GM18867 (cell line): ENCODE data around the gene PPARD.

ENCODE experiments used
- ATAC-seq: cut with Tn5 transposase; IDR thresholded peaks from one replicate; pipeline ENCODE4 v1.9.1; 2021; ENCODE audit warnings: mild to moderate bottlenecking, moderate library complexity; ENCODE audit not compliant: unreplicated experiment

The PPARD gene

DNA sequence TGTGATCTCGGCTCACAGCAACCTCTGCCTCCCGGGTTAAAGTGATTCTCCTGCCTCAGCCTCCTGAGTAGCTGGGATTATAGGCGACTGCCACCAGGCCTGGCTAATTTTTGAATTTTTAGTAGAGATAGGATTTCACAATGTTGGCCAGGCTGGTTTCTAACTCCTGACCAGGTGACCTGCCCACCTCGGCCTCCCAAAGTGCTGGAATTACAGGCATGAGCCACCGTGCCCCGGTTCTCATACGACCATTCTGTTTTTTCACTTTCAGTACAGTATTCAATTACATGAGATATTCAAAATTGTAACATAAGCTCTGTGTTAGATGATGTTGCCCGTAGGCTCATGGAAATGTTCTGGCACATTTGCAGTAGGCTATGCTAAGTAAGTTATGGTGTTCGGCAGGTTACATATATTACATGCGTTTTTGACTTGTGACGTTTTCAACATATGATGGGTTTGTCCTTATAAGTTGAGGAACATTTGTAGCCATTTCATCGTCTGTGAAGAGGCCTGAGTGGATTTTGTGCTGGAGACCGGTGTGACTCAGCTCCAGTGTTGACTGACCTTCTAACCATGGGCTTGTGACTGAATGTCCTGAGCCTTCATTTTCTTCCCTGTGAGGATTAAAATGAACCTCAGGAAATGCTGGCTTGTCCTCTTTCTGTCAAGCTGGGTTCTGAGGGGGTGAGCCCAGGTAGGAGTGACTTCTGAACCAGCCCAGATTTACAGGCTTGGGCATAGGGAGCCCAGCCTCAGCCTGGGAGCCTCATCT is 12.2 kb downstream of the PPARD start:
- ATAC-seq = no peak

DNA sequence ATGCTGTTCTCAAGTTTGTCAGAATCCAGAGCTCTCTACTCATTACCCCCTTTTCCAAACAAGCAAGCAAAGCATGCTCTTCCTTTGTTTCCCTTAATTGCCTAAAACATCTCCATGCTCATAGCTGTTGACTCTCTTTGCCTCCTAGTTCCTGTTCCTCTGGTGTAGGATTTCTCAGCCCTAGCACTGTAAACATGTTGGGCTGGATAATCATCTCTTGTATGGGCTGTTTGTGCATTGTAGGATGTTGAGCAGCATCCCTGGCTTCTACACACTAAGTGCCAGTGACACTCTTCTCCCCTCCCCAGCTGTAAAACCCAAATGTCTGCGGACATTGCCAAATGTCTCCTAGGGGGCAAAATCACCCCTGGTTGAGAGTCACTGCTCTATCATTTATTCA is 14.0 kb downstream of the PPARD start:
- ATAC-seq = no peak

DNA sequence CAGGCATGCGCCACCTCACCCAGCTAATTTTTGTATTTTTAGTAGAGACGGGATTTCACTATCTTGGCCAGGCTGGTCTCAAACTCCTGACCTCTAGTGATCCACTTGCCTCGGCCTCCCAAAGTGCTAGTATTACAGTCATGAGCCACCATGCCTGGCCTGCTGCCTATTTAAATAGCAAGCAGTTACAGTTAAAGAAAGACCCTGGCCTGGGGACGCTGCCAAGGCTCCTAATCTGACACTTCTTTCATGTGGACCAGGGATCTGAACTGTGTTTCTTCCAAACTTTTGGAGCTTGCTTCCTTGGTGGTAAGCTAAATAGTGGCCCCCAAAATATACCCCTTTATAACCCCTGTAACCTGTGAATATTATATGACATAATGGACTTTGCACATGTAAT is 15.3 kb downstream of the PPARD start:
- ATAC-seq = no peak

DNA sequence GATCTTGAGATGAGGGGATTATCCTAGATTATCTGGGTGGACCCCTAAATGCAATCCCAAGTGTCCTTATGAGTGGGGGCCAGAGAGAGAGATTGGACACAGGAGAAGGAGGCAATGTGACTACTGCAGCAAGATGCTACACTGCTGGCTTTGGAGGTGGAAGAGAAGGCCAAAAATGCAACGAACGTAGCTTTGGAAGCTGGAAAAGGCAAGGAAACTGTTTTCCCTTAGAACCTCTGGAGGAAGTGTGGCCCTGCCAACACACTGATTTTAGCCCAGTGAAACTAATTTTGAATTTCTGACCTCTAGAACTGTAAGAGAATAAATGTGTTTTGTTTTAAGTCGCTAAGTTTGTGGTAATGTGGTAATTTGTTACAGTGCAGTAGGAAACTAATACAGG is 15.7 kb downstream of the PPARD start:
- no peak for ATAC-seq

DNA sequence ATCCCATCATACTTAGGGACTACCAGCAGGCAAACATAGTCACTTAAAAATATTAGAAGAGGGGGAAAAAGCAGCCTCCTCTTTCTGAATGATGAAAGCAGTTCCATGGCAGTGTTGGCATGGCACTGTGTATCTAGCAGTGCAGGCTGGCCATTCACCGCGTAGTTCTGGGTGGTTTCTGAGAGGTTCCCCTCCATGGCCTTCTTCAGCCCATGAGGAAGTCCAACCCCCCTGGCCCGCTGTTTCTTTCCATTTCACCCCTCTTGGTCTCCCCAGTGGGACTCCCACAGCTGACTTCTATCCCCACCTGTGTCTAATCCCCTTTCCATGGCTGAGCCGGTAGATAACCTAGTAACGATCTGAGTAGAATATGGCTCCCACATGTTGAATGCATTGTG is 17.0 kb downstream of the PPARD start:
- ATAC-seq = no peak

DNA sequence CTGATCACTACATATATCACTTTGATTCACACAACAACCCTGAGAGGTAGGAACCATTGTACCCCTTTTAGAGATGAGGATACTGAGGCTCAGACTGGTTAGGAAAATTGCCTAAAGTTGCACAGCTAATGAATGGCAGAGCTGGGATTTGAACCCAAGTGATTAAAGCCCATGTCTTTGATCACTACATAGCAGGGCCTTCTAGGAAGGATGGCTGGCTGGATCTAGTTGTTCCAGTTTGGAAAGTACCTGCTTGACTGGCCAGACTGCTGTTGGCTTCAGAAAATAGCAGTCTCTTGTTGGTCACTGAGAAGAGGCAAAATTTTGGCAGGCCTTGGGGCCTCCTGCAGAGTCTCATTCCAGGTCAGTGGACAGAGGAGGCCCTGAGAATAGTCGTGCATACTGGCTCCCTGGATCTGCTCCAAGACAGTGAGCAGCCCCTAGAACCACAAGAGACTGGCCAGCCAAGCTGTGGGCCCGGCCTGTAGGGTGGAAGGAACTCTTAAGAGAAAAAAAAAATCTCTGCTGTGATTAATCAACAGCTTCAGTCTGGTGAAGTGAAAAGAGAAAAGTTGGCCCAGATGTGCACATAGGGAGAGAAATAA is 17.5 kb downstream of the PPARD start:
- ATAC-seq = no peak

DNA sequence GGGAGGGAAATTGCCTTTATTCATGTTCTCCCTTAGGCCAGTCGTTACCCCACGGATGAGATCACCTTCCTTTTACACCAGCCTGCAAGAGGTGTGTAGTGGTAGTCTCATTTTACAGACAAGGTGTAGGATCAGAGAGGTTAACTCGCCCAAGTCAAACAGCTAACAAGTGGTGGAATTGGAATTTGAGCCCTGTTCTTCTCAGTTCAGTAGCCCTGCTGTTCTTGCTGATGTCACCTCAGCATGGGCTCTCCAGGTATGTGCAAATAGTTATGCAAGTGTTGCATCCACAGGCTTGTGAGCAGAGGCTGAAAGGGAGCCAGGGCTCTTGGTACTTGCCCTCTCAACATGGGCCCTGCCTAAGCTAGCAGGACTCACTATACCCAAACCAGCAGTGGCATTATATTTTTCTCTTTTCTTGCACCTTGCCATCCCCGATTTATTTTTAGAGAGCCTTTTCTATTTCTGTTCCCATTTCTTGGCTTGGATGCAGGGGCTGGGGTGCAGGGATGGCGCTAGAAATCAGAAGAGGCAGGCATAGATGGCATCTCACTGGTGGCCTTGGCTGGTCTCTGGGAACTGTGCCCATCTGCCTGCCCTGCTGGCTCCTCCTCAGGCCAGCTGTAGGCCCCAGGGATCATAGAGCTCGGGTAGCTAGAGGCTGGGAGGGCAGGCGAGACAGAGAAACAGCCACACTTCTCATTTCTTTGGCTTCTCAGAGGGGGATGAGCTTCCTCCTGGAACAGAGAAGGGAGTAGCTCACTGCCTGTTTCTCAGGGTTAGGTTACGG is 18.2 kb downstream of the PPARD start:
- no peak for ATAC-seq

DNA sequence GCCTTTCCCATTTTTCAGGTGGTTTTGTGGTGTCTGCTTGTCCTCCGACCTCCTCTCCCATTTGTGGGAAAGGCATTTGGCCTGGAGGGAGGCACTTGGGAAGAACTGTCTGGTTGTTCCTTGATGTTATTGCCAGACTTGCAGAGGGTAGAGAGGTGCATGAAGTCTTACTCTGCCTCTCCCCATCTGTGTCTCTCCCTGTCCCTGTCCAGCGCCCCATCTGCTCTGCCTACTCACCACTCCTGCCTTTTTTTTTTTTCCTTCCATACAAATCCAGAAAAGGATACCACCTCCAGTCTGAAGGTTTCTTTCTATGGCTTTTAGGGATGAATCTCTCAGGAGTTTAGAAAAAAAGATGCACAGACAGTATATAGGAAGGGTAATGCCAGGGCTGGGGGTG is 19.8 kb downstream of the PPARD start:
- no peak for ATAC-seq

DNA sequence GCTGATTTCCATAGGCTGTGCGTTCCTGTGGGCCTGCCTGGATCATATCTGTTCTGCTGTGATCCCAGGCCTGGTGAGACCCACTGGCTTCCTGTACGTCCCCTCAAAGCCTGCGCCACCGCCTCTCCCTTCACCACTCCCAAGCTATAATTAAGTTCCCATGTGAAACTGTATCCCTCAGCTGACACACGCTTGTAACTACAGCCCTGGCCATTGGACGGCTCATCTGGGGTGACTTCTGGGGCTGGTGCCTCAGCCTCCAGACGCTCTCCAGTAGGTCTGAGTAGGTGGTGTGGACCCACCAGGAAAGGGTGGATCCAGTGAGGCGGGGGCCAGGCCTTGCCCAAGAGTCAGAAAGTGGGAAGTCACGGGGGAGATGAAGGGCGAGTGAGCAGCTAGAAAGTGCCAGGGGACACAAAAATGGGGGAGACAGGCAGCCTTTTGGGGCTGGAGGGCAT is 21.0 kb downstream of the PPARD start:
- no peak for ATAC-seq

DNA sequence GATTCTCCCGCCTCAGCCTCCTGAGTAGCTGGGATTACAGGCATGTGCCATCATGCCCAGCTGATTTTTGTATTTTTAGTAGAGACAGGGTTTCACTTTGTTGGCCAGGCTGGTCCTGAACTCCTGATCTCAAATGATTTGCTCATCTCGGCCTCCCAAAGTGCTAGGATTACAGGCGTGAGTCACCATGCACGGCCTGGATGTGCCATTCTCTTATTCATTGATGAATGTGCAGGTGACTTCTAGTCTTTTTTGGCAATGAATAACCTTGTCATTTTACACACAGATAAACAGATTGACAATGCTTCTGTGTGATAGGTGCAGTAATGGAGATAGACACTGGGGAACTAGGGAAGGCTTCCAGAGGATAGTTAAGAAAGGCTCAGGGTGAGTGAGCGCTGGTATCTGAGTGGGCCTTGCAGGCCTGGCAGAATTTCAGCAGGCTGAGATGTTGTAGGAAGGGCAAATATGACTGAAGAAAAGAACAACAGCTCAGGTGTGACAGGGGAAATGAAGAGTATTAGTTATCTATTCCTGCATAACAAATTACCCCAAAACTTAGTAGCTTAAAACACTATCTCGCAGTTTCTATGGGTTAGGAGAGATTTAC is 23.3 kb downstream of the PPARD start:
- no peak for ATAC-seq

DNA sequence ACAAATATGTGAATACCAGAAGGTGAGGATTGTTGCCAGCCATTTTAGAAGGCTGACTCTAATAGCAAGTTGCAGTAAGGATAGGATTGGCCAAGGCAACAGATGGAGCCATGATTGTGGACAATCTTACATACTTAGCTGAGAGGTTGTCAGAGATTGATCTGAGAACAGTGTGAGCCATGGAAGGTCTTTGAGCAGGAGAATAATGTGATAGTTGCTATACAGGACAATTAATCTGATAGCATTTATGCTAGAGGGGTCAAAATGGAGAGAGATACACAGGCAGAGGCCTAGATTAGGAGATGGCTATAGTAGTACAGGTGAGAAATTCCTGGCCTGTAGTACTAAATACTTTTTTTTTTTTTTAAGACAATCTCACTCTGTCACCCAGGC is 23.8 kb downstream of the PPARD start:
- no peak for ATAC-seq

DNA sequence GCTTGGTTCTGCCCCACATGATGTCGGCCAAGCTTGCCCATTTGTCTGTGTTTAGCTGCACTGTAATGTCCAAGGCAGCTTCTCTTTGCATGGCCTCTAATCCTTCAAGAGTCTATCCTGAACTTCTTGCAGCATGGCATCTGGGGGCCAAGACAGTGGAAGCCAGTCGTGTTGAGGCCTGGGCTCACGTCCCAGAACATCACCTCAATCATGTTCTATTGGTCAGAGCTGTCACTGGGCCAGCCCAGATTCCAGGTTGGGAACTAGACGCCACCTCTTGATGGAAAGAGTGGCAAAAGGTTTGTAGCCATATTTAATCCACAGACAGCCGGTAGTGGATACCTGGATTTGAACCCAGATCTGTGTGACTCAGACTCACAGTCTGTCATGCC is 25.3 kb downstream of the PPARD start:
- no peak for ATAC-seq

DNA sequence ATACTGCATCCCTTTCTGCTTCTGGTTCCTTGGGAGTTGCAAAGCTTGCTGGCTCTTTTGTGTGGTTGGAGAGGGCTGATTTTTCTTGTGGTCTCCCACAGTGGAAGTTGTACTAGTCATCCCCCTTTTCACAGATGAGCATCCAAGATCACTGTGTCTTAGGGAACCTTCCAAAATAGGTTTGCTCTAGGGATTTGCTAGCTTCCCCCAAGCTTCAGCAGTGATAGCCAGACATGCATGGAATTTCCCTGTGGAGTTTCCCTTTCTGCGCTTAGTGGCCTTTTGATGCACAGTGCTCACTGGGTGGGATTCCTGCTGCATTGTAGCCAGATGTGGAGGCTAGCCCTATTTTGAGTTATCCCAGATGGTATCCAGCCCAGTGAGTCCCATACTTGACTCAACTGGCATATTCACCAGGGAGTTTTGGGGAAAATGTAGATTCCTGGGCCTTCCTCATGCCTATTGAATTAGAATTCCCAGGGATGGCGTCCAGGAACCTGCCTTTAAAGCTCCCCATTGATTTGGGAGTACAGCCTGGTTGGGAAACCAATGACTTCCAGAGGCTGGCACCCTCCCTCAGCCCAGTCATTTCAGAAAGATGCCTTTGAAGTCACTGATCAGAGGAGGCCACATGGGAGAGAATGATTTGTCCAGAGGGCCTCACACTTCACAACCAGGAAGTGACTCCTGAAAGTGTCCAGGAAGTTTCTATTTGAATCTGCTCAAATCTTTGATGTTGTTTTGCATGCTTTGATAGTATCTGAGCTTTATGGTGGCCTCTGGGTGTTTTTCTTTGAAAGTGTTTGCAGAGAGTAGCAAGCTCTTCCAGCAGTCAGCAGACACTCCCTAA is 25.9 kb downstream of the PPARD start:
- ATAC-seq = no peak

DNA sequence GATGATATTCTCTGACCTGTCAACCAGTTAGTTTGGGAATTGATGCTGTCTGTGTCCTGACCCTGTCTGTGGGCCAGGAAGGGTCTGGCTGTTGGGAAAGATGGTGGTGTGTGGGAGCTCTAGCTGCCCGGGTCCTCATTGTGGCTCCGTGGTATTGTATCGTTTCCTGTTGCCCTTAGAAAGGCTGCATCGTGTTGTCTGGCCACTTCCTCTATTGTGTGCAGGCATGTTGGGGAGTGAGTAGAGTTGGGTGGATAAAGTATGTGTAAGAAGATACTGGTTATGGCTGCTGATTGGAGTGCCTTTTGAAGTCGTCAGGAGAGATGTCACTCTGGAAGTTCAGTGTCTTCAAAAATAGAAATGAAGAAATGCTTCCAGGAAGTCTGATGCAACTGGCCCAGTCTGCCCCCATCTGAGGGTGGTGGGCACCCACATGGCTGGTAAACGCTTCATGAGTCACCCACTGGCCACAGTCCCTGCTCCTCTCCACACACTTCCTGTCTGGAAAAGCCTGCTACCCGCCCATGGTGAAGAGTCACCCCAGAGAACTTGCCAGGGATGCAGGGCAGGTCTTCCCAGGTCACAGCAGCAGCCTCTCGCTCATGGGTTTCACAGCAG is 27.9 kb downstream of the PPARD start:
- peak; percentile 75 for ATAC-seq

DNA sequence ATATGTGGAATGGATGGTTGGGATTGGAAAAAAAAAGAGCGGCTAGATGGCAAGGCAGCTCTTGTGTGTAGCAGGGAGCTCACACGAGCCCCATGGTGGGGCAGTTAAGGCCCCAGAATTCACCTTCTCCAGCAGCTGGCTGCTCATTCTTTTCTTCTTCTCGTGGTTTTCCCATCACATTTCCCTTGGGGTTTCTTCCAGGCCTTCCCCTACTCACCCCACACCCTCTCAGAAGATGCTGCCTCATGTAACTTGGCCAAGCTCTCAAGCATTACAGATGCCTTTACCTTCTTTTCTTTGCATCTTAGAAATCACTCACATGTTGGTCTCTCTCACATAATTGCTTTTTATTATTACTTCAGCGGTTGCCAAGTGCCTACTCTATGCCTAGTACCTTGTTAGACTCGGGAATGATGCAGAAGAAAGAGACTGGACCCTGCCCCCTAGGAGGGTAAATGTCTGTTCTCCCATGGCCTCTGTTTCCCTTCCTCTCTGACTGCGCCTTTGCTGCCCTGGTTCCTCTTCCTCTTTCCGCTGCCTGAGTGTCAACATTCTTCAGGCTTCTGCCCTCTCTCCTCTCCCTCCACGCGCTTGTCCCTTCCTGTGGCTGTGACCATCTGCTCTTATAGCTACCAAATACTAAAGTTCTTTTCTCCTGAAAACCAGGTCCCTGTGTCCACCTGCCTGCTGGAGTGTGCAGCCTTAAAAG is 28.6 kb downstream of the PPARD start:
- ATAC-seq = no peak

DNA sequence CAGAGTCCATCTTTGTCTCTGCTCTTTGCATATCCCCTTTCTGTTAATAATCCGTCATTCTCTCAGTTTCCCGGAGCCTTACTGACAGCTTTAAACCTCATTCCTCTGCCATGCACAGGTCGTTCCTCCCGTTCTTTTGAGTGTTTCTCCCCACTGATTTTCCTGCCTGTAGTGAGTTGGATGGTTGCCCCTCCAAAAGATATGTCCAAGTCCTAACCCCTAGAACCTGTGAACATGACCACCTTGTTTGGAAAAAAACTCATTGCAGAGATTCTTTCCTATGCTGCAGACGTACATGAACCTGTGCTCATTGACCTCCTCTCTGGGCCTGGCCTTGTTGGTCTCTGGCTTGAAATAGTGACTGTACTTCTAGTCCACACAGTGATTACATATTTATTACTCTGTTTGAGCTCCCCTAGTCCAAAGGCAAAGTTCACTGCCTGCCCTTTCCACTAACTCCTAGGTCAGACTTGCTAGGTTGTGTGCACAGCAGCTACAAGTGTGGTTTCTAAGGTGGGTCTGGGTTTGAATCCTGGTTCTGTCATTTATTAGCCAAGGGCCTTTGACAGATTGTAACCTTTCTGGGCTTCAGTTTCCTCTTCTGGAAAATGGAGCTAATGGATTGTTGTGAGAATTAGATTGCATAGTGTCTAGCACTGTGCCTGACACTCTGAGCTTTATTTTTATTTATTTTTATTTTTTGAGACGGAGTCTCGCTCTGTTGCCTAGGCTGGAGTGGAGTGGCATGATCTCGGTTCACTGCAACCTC is 29.3 kb downstream of the PPARD start:
- ATAC-seq = no peak

DNA sequence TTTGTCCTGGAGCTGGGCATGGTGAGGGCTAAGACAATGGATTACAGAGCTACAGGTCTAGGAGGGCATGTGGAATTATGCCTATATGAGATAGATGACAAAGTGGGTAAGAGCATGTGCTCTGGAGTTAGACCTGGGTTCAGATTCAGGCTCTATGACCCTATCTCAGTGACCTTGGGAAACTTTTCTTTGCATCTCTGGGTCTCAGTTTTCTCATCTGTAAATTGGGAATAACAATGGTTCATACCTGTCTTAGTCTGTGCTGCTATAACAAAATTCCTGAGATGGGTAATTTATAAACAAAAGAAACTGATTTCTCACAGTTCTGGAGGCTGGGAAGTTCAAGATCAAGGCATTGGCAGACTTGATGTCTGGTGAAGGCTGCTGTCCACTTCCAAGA is 30.3 kb downstream of the PPARD start:
- ATAC-seq = no peak

DNA sequence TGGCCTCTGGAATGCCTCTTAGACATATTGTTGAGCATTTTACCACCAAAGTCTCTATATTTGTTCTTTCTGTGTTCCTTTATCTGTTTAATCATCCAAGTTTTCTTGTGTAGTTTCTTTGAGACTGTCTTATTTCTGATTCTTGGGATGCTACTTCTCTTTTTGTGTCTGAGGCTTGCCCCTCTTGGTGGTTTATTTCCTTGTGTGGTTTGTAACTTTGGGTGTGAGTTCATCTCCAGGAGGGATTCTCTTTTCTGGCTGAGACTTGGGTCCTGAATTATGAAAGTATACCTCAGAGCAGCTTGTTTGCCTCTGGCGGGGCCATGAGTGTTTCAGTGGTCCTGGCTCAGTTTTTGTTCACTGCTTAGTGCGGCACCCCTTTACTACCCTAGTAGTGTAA is 33.9 kb downstream of the PPARD start:
- no peak for ATAC-seq

DNA sequence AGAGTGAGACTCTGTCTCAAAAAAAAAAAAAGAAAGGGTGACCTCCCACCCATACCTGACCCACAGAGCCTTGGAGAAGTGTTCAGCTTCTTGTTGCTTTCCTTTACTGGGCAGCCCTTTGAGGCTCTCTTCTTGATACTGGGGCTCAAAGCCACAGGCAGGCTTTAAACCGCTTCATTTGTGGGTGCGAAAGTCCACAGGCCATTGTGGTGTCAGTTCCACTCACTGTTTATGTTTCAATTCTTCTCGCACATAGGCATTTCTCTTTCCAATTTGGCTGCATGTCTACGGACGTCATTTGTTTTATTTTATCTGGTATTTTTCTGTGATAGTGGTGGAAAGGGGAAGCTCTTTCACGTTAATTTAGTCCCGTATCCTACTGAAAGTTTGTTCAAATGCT is 34.6 kb downstream of the PPARD start:
- no peak for ATAC-seq
